NOMO-1 (cell line): ENCODE measurements around the gene PTK7.

ENCODE experiments used
- DNase-seq, 2 experiments: peaks; one replicate each; lab custom pipeline; 2025; ENCODE audit not compliant: unreplicated experiment in 2 of 2; lab: John Stamatoyannopoulos, UW

PTK7 gene

GRCh38 chr6:43175676-43176422 is 99.7 kb downstream of the PTK7 start:
- DNase-seq = no peak

GRCh38 chr6:43176423-43176786 is 100.3 kb downstream of the PTK7 start:
- no peak for DNase-seq

GRCh38 chr6:43178150-43178549 is 102.0 kb downstream of the PTK7 start:
- no peak for DNase-seq

GRCh38 chr6:43178951-43179830 is 103.1 kb downstream of the PTK7 start:
- DNase-seq = no peak

DNA sequence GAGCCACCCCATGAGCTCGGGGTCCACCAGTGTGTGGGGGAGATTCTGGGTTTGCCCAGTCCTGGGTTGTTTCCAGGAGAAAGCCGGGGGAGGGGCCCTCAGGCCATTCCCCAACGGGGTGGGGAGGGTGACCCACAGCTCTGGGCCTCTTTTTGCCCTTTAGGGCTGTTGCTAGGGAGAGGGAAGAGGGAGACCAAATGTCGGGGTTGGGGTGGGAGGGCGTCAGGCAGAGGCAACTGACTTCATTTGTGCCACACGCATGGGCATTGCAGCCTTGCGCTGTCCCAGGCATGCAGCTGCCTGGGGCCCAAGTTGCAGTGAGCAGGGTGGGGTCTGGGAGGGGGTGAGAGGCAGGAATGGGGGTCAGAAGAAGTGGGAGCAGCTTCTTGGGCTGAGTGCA is 103.9 kb downstream of the PTK7 start:
- no peak for DNase-seq

- DNase-seq = no peak
Observed at GRCh38 chr6:43180985-43181384, 104.9 kb downstream of the PTK7 start.

DNA sequence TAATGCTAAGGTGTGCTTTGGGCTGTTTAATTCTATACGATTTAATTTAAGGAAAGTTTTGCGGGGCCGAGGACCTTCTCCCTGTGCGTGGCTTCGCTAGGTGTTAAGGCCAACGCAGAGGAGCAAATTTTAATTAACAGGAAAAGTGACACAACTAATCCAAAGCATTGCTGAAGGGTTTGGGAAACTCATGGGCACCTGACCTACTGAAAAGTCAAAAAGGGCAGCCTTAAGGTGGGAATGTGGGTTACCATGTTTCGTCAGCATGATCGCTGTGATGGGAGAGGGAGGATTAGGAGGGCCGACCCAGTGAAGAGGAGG is 105.5 kb downstream of the PTK7 start:
- no peak for DNase-seq

DNA sequence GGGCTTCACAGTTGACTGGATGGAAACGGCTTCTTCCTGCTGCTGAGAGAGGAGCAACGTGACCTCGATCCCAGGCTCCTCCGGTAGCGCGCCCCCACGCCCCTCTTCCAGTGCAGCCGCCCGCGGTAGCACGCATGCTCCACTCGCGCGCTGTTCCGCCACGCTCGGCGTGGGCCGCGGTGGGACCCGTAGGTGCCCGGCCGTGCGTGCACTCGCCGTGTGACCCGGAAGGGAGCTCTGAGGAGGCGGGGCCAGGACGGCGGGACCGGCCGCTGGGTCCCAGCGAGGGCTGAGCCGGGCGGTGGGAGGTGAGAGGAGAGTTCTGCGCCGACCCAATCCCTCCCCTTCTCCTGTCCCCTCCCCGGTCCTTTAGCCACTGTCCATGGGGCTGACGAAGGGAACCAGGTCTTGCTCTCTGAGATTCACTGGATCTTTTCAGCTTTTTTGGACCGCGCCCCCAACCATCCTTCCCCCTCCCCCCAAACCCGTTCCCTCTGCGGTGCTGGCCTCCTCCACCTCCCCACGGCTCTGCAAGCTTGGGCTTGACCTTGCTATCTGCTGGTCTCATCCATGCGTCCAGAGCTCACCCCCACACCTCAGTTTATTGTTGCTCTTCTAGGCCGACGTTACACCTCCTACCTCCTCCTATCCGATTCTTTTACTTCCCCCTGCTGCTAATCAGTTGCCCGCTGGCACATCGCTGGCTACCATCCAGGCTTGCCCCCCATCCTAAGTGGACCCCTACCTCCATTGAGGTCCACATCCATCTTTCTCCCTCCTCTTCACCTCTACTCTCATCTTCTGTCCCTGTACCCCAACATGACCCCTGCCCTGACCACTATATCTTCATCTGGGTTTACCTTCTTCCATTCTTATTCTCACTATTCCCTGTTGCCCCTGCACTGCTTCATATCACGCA is 106.1 kb downstream of the PTK7 start, which contains the start of gene CUL9:
Gene CUL9 (plus strand): TSS at position 255 of the 919 bp plus-strand sequence. CDS start 2,115 bp downstream, outside the sequence.
- peak; percentile 54 to 79 for DNase-seq

DNA sequence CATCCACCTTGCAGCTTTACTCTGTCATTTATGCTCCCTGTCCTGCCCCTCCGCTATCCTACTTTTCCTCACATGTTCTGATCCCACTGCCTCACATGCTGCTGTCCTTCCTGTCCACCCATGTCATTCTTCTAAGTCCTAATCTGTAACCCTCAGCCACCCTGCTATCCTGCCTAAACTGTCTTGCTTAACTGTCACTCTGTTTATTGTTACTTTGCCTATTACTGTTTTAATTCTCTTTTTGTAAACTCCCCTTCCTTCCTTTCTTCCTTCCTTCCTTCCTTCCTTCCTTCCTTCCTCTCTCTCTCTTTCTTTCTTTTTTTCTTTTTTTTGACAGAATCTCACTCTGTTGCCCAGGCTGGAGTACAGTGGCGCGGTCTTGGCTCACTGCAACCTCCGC is 107.3 kb downstream of the PTK7 start:
- no peak for DNase-seq

DNA sequence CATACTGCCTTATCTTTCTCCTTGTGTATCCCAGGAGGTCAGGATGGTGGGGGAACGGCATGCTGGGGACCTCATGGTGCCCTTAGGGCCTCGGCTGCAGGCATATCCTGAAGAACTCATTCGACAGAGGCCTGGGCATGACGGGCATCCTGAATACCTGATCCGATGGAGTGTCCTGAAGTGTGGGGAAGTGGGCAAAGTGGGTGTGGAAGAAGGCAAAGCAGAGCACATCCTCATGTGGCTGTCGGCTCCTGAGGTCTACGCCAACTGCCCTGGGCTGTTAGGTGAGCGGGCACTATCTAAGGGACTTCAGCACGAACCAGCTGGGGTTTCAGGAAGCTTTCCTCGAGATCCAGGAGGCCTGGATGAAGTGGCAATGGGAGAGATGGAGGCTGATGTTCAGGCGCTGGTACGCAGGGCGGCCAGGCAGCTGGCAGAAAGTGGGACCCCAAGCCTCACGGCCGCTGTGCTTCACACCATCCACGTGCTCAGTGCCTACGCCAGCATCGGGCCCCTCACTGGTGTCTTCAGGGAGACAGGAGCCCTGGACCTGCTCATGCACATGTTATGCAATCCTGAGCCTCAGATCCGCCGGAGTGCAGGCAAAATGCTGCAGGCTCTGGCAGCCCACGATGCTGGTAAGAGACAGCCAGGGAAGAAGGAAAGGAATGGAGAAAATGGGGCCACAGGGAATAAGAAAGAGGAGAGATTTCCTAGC is 108.3 kb downstream of the PTK7 start:
- no peak for DNase-seq

DNA sequence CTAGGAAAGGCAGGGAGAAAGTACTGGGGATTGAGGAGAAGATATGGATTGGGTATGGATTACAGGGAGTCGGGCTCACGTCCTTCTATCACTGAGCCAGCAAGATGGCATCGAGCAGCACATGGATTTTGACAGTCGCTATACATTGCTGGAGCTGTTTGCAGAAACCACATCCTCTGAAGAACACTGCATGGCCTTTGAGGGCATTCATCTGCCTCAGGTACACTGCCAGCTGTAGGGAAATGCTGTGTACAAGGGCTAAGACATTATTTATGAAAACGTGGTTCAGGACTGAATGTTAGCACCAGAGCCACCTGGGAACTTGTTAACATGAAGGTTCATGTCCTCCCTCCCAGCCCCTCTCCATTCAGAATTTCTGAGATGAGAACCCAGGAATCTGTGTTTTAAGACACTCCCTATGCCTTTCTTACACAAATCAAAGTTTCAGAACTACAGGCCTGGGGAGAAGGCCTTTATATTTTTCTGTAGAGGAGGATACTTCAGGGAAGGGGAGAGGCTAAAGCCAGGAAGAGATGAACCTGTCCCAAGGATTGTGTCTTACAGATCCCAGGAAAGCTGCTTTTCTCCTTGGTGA is 109.4 kb downstream of the PTK7 start:
- DNase-seq = no peak

DNA sequence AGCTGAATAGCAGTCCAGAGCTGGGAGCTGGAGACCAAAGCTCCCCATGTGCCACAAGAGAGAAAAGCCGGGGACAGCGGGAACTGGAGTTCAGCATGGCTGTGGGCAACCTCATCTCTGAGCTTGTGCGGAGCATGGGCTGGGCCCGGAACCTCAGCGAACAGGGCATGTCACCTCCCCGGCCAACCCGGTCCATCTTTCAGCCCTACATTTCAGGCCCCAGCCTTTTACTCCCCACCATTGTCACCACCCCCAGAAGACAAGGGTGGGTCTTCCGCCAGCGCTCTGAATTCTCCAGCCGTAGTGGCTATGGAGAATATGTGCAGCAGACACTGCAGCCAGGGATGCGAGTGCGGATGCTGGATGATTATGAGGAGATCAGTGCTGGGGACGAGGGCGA is 109.9 kb downstream of the PTK7 start:
- no peak for DNase-seq

- DNase-seq = no peak
Observed at GRCh38 chr6:43186706-43187105, 110.6 kb downstream of the PTK7 start.

DNA sequence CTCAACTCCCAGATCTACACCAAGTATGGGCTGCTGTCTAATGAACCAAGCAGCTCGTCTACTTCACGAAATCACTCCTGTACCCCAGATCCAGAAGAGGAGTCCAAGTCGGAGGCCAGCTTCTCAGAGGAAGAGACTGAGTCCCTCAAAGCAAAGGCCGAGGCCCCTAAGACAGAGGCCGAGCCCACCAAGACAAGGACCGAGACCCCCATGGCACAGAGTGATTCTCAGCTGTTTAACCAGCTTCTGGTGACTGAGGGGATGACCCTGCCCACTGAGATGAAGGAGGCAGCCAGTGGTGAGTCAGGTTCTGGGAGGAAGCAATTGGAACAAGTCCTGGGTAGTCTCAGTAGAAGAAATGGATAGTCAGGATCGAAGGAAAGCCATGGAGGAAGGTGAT is 111.7 kb downstream of the PTK7 start:
- DNase-seq = no peak

DNA sequence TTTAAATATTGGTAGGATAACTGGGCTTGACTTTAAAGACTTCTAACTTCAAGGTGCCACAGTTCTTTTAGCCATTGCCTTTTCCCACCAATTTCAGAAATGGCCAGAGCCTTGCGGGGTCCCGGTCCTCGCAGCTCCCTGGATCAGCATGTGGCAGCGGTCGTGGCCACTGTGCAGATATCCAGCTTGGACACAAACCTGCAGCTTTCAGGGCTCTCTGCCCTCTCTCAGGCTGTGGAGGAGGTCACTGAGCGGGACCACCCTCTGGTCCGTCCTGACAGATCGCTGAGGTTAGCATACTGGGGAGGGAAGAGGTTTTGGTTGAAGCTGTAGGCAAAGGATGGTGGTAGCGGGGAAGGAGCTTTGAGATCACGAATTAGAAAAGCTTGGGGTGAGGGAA is 112.3 kb downstream of the PTK7 start:
- no peak for DNase-seq

DNA sequence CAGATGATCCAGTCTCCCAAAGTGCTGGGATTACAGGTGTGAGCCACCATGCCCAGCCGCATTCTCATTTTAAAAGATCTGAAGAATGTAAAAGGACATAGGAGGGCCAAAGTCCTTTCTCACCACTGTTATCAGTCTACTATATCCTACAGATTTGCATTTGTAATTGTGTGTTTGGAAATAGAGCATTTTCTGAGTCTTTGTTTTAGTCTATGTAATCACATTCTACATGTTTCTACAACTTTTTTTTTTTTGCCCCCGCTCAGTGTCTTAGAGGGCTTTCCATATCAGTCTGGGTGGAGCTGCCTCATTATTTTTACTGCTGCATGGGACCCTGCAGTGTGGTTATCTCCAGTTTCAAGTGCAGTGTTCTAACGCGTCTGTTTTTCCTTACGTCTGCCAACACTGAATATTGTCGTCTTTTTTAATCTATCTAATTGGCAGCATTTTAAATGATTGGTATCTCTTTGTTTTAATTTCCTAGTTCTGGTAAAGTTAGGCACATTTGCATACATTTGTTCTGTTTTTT is 113.7 kb downstream of the PTK7 start:
- DNase-seq = no peak

DNA sequence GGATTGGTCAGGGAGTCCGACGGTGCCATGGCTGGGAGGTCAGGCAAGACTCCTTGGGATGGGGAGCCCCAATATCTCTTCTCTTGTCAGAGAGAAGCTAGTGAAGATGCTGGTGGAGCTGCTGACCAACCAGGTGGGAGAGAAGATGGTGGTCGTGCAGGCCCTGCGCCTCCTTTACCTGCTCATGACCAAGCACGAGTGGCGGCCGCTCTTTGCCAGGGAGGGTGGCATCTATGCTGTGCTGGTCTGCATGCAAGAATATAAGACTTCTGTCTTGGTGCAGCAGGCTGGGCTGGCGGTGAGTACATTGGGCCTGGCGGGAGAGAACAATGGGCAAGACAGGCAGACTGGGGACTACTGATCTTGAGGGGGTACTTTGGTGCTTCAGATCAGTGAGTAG is 116.8 kb downstream of the PTK7 start:
- DNase-seq = no peak

GRCh38 chr6:43193929-43194328 is 117.8 kb downstream of the PTK7 start:
- DNase-seq = no peak

DNA sequence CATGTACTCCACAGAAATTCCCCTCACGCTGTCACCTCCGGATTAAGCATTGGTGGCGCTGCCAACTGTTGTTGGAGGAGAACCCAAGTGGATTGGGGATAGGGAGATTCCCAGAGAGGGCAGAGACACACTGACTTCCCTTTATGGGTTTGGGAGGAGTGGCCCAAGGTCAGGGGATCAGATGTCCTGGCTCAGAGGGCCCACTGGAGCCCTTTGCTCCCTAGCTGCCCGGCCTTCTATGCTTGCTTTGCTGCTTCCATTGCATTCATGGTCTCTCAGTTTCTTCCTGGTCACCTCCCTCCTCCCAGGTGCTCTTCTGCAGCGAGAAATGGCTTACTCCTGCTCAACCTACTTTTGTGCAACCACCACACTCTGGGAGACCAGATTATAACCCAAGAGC is 120.2 kb downstream of the PTK7 start:
- no peak for DNase-seq

- no peak for DNase-seq
Observed at GRCh38 chr6:43199912-43200311, 123.8 kb downstream of the PTK7 start.
